Activated T-helper 17 cell treated with anti-CD3 and anti-CD28 coated beads, Interleukin-2, amount 50 U/mL, for 72 hours (primary cell): ENCODE data around the gene NCKAP5. TPM values are rescaled to one million over a fixed set of nuclear protein-coding genes. Genes with fewer than 3 reads are reported as not detected.

Experiments
- ATAC-seq: fragments of 150-1000 bp; cut with Tn5 transposase; replicated peaks from 2 replicates; pipeline ENCODE4 v1.10.0; 2021; ENCODE audit warnings: mild to moderate bottlenecking, moderate library complexity
- H3K27ac Mint-ChIP-seq: one replicate; pipeline ENCODE4 v1.8.0; 2022; ENCODE audit warnings: mixed read lengths
- H3K27me3 Mint-ChIP-seq: one replicate; pipeline ENCODE4 v1.8.0; 2022; ENCODE audit warnings: mixed read lengths
- H3K36me3 Mint-ChIP-seq: one replicate; pipeline ENCODE4 v1.8.0; 2022; ENCODE audit warnings: low read depth, mild to moderate bottlenecking, mixed read lengths
- H3K4me1 Mint-ChIP-seq: one replicate; pipeline ENCODE4 v1.8.0; 2022; ENCODE audit warnings: mixed read lengths
- H3K4me3 Mint-ChIP-seq: one replicate; pipeline ENCODE4 v1.8.0; 2022; ENCODE audit warnings: mild to moderate bottlenecking, mixed read lengths
- H3K9me3 Mint-ChIP-seq: one replicate; pipeline ENCODE4 v1.8.0; 2022; ENCODE audit warnings: mixed read lengths
- total RNA-seq, 2 donors: library from RNA; stranded (reverse); gene quantifications; one replicate each; pipeline ENCODE4 v1.2.3, GENCODE V29; 2022

NCKAP5 gene
- total RNA-seq, 2 donors from 2014 or later, result not detected

DNA sequence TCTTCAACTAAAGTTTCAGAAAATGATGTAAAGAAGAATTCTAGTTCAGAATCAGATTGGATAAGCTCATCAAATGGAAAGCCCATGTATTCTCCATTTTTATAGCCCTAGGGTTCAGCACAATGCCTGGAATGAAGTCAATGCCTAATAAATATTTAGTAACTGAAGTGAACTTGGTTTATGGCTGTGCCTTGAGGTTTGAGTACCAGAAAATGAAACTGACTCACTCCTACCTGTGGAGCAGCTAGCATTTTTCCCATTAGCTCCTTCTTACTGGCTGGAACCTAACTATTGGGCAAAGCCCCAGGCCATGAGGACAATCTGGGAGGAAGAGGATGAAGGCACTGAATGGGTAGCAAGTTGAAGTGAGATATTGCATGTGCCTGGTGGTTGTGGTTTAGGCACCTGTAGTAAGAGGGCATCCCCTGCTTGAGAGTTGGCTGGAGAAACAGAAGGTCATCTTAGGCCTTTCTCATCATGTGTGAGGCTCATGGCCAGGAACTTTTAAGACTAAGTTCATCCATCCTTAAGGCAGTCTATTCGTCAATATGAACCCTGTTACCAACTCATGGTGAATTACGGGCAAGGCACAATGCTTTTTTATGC is 813.3 kb downstream of the NCKAP5 start:
- Mint-ChIP-seq H3K9me3 (peaks cover 10% of the 10 kb centered on the region), H3K27ac (no peak overlapping the region), H3K4me1 (no peaks in the 10 kb centered on the region), H3K27me3 (no peaks in the 10 kb centered on the region), H3K4me3 (no peak overlapping the region), H3K36me3 (no peaks in the 10 kb centered on the region)
- ATAC-seq, result no peak

DNA sequence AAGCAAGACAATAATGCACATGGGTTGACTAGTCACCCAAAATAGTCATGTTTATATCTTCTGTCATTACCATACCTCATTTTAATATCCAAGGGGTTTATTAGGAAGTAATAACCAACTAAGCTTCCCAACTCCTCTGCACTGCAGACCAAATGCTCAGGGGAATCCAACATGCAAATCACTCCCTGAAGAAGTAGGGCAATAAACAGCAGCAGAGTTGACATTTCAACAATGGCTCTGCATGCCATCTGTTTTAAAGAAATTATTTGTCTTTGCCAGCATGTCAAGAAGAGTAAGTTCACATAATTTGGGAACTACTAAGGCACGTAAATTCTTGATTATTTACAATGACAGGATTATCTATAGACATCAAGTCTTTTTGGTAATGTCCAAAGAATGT is 813.9 kb downstream of the NCKAP5 start:
- Mint-ChIP-seq H3K4me1 (no peaks in the 10 kb centered on the region), H3K27me3 (no peaks in the 10 kb centered on the region), H3K36me3 (no peaks in the 10 kb centered on the region), H3K4me3 (no peak overlapping the region), H3K27ac (no peak overlapping the region), H3K9me3 (peaks cover 7% of the 10 kb centered on the region)
- no peak for ATAC-seq

DNA sequence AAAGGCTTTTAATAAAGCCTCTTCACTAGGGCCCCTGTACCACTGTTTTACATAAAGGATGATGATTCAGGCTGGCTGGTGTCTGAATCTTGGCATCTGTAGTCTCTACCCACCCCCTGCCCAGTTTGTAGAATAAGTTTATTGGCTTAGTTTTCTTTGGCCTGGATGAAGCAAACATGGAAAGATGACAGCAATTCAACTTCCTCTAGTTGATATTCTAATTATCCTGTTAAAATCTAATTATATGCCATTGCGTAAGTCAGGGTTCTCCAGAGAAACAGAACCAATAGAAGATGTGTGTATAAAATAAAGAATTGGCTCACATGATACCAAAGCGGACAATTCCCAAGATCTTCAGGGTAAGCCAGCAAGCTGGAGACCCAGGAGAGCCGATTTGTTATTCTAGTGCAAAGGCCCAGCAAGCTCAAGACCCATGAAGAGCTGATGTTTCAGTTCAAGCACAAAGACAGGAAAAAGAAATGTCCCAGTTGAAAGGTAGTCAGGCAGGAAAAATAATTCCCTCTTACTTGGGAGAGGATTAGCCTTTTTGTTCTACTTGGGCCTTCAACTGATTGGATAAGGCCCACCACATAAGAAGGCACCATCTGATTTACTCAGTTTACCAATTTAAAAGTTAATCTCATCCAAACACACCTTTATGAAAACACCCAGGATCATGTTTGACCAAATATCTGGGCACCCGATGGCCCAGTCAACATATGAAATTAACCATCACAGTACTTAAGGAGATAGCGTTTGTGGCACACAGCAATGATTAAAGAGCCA is 815.6 kb downstream of the NCKAP5 start:
- no peak overlapping the region for H3K27ac Mint-ChIP-seq

DNA sequence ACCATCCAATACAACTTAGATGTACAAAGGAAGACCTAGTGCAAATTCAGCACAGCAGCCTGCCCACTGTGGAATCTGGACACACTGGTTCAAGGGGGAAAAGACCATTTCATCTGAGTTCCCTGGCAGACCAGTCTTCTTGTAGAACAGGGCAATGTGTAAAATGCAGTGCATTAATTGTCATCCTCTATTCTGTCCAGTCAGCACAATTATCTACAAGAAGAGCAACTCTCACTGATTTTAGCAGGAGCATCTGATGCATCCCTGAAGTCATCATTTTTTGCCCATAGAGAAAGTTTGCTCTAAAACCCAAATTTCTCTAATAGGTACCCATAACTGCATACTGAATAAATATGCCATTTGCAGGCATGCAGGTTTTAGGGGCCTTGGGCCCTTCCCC is 816.4 kb downstream of the NCKAP5 start:
- no peaks in the 10 kb centered on the region for H3K27me3 Mint-ChIP-seq
- ATAC-seq, result no peak
- no peaks in the 10 kb centered on the region for H3K36me3 Mint-ChIP-seq
- no peaks in the 10 kb centered on the region for H3K9me3 Mint-ChIP-seq
- no peak overlapping the region for H3K4me3 Mint-ChIP-seq
- no peak overlapping the region for H3K27ac Mint-ChIP-seq
- no peaks in the 10 kb centered on the region for H3K4me1 Mint-ChIP-seq

More for the DNA sequence above, 815.6 kb downstream of the NCKAP5 start:
- no peaks in the 10 kb centered on the region for H3K36me3 Mint-ChIP-seq
- H3K27me3 Mint-ChIP-seq, result no peaks in the 10 kb centered on the region
- ATAC-seq, result no peak
- H3K4me3 Mint-ChIP-seq, result no peak overlapping the region
- H3K9me3 Mint-ChIP-seq, result no peaks in the 10 kb centered on the region
- H3K4me1 Mint-ChIP-seq, result no peaks in the 10 kb centered on the region

DNA sequence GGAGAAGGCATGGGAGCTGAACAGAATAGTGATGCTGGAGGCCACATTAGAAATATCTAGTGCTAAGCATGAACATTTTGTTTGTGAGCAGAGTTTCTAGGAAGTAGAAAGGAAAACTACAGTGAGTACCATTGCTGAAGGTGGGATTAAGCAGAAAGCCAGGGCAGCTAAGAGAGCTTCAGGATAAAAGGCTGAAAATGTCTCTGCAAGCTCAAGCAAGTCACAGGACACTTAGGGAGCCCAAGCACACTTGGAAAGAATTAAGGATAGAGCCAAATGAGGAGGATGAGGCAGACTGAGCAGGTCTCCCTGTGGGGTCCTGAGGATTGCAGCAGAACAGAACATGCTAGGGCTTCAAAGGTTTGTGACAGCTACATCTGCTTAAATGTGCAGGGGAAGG is 817.7 kb downstream of the NCKAP5 start:
- no peak for ATAC-seq
- Mint-ChIP-seq H3K4me1 (no peaks in the 10 kb centered on the region), H3K4me3 (no peak overlapping the region), H3K27ac (no peak overlapping the region), H3K27me3 (no peaks in the 10 kb centered on the region), H3K9me3 (no peaks in the 10 kb centered on the region), H3K36me3 (no peaks in the 10 kb centered on the region)

DNA sequence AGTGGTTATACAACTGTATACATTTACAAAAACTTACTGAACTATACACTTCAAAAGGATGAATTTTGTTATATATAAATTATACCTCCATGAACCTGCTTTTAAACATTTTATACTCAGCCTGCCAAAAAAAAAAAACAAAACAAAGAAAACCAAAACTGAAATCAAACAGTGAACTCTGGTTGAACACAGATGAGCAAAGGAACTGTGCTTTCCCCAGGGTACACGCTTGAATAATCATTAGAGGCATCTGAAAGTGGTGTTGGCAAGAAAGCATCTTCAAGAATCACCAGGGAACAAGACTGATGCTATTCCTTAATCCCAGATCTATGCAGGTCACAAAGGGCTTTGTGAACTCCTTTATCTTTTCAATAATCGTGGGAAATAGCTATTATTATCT is 821.2 kb downstream of the NCKAP5 start:
- Mint-ChIP-seq H3K9me3 (peaks cover under 1% of the 10 kb centered on the region), H3K4me3 (no peak overlapping the region), H3K27me3 (no peaks in the 10 kb centered on the region), H3K27ac (no peak overlapping the region), H3K4me1 (no peaks in the 10 kb centered on the region), H3K36me3 (no peaks in the 10 kb centered on the region)
- ATAC-seq, result no peak

DNA sequence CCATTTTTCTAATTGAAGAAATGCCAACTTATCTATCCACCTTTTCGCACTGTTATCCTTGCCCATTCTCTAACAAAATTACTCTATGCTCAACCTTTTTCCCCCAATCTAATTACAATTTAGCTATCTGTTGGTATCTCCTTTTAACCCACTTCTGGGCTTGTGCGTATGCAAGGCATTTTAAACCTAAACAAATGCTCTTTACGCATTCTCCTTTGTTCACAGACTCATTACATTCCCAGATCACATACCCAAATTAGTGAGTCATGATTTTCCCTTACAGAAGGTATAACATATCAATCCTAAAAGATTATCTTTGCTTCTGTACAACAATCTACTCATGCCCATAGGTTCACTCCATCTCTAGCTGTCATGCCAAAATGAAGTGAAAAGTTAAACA is 826.5 kb downstream of the NCKAP5 start:
- Mint-ChIP-seq H3K4me3 (no peak overlapping the region), H3K9me3 (peaks cover 5% of the 10 kb centered on the region), H3K27ac (no peak overlapping the region), H3K36me3 (no peaks in the 10 kb centered on the region), H3K27me3 (no peaks in the 10 kb centered on the region), H3K4me1 (no peaks in the 10 kb centered on the region)
- no peak for ATAC-seq

DNA sequence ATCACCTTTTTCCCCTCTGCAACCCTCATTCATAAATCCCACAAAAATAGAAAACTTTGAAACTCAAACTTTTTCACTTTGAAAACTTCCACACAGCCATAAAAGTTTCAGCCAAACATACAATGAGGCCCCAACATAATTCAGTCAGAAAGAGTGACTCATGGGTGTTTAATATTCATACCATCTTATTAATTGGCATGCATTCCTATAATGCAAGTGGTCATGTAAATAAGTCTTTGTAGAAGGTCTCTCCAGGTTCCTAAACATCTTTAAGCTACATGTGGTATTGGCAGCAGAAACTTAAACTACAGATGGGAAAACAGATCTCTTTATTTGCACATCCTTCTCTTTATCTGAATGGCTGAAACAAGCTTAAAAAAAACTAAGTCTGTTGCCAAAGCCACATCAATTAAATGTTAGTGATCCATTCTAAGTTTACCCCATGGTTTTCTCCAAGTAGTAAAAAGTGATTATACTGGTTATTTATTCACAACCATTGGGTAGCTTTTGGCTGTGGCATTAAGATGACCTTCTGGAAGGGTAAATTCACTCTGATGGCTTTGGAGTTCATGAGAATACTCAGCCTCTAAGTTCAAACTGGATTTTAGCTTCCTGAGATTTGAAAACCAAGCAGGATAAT is 828.1 kb downstream of the NCKAP5 start:
- no peaks in the 10 kb centered on the region for H3K4me1 Mint-ChIP-seq

DNA sequence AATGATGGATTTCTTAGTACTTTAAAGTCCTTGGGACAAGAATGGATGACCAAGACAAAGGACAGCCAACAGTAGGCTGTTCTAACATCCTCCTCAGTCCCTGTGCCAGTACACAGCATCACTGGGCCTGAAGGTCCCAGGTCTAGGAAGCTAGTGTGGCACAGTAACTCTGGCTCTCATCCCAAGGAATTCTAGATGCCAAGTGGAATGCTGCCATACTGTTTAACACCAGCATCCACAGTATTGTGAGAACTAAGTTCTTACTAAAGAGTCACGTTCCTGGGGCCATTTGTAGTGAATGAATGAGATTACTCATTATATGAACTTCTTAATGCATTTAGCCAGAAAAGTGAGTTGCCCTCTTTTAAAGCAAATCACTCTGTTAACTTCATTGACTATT is 830.0 kb downstream of the NCKAP5 start:
- H3K36me3 Mint-ChIP-seq, result no peaks in the 10 kb centered on the region
- H3K27ac Mint-ChIP-seq, result no peak overlapping the region
- no peak for ATAC-seq
- peaks cover 12% of the 10 kb centered on the region for H3K9me3 Mint-ChIP-seq
- no peak overlapping the region for H3K4me3 Mint-ChIP-seq
- no peaks in the 10 kb centered on the region for H3K27me3 Mint-ChIP-seq
- H3K4me1 Mint-ChIP-seq, result no peaks in the 10 kb centered on the region

More for the DNA sequence above, 828.1 kb downstream of the NCKAP5 start:
- Mint-ChIP-seq H3K9me3 (peaks cover 11% of the 10 kb centered on the region), H3K36me3 (no peaks in the 10 kb centered on the region), H3K4me3 (no peak overlapping the region), H3K27ac (no peak overlapping the region), H3K27me3 (no peaks in the 10 kb centered on the region)
- no peak for ATAC-seq

DNA sequence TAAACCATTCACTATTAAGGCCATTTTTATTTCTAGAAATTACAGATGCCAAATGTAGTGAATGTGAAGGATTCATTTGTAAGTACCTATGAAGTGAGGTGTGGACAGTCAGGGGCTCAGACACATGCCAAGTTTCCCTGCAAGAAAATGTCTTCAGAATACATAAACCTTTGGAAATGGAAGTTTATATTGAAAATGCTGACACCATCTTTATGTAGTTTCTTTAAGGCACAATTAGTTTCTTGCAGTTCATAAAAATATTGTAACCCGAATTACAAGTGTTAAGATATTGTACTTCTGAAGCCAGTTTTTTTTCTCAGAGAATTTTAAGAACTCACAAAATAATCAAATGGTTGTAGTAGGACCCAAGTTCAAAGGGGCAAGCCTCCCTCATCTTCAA is 832.2 kb downstream of the NCKAP5 start:
- Mint-ChIP-seq H3K36me3 (no peaks in the 10 kb centered on the region), H3K27me3 (no peaks in the 10 kb centered on the region), H3K4me1 (no peaks in the 10 kb centered on the region), H3K9me3 (peaks cover 13% of the 10 kb centered on the region), H3K27ac (no peak overlapping the region), H3K4me3 (no peak overlapping the region)
- ATAC-seq, result no peak

DNA sequence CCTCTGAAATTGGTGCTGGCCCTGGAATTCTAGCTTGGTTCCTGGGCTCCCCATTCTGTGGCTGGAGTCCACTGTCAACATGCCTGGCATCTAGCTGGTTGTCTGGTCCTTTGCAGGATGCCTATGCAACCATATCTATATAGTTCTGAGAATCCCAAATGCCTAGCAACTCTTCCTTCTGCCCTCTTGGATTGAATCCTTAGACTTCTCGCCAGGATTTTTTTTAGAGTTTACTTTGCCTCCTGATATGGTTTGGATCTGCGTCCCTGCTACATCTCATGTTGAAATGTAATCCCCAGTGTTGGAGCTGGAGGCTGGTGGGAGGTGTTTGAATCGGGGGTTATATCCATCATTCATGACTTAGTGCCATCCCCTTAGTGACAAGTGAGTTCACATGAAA is 833.3 kb downstream of the NCKAP5 start:
- H3K27me3 Mint-ChIP-seq, result no peaks in the 10 kb centered on the region
- H3K4me3 Mint-ChIP-seq, result no peak overlapping the region
- H3K9me3 Mint-ChIP-seq, result peaks cover 13% of the 10 kb centered on the region
- H3K27ac Mint-ChIP-seq, result no peak overlapping the region
- H3K36me3 Mint-ChIP-seq, result no peaks in the 10 kb centered on the region
- H3K4me1 Mint-ChIP-seq, result no peaks in the 10 kb centered on the region
- ATAC-seq, result no peak

DNA sequence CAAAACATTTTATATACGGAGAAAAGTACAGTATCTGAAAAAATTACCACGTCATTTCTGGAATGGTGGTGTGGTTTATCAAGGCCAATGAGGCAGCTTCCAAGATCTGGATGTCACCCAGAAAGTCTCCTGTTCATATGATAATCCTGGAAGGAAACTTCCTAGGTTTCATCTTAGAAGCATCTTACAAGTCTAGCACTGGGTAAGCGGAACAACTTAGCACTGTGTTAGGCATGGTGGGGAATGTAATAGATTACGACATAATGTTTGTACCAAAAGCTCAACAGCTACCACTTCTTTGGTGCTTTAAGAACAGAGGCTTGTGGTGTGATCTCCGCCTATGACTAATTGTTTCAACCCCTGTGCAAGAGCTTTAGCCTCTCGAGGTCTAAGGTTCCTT is 835.2 kb downstream of the NCKAP5 start:
- H3K27me3 Mint-ChIP-seq, result no peaks in the 10 kb centered on the region
- peaks cover 13% of the 10 kb centered on the region for H3K9me3 Mint-ChIP-seq
- no peak overlapping the region for H3K4me3 Mint-ChIP-seq

DNA sequence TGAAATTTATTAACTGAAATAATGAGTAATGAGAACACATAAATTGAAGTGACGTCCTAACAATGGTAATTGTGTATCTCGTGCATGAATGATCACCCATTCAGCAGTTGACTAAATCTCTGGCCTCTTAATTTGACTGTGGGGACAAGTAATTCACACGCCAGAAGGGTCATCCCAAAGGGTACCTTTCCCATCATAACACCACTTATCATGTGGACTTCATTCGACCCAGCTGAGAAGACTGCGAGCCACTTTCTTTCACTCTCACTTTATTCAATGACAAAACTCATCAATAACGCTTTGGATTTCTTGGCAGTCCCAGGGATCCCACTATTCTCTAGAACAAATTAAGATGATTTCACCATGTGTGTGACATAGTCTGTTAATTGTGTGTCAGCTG is 835.6 kb downstream of the NCKAP5 start:
- Mint-ChIP-seq H3K27me3 (no peaks in the 10 kb centered on the region), H3K9me3 (peaks cover 13% of the 10 kb centered on the region), H3K27ac (no peak overlapping the region), H3K36me3 (no peaks in the 10 kb centered on the region), H3K4me1 (no peaks in the 10 kb centered on the region), H3K4me3 (no peak overlapping the region)
- no peak for ATAC-seq

More for the DNA sequence above, 835.2 kb downstream of the NCKAP5 start:
- no peak for ATAC-seq
- Mint-ChIP-seq H3K36me3 (no peaks in the 10 kb centered on the region), H3K27ac (no peak overlapping the region), H3K4me1 (no peaks in the 10 kb centered on the region)

DNA sequence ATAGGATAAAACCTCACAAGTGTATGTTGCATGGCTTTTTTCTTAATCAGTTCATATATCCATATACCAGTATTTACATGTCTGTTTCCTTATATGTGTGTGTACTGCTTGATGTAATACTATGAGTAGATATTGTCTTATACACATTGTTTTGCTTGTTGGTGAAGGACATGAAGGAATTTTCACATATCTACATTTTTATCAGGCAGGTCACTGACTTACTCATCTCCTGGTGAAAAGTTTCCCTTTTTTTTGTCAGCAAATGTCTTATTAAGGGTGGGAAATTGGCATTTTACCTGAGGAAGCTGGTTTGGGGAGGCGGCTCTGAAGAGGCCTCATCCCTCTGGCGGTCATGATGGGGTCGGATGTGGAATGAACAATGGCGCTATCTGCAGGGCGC is 836.8 kb downstream of the NCKAP5 start:
- H3K4me1 Mint-ChIP-seq, result no peaks in the 10 kb centered on the region
- no peak overlapping the region for H3K4me3 Mint-ChIP-seq
- H3K9me3 Mint-ChIP-seq, result peaks cover 13% of the 10 kb centered on the region
- no peaks in the 10 kb centered on the region for H3K36me3 Mint-ChIP-seq
- no peak for ATAC-seq
- no peaks in the 10 kb centered on the region for H3K27me3 Mint-ChIP-seq
- no peak overlapping the region for H3K27ac Mint-ChIP-seq

DNA sequence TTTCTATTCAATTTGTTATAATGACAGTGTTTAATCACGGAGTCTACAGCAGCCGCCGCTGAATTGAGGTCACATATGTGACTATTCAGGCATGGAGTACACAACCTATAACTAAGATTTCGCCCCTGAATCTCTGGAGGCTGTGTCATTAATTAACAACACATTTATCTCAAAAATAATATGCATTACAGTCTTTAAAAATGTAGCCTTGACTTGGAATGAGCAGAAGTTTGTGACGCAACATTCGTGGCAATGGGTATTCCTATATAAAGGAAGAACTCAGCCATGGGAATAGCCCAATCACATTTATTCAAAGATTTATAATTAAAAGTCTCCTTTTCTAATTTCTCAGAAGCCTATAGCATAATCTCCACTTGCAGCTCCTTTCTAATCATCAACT is 837.7 kb downstream of the NCKAP5 start:
- ATAC-seq, result no peak
- Mint-ChIP-seq H3K27ac (no peak overlapping the region), H3K4me3 (no peak overlapping the region), H3K4me1 (no peaks in the 10 kb centered on the region), H3K27me3 (no peaks in the 10 kb centered on the region), H3K9me3 (peaks cover 11% of the 10 kb centered on the region), H3K36me3 (no peaks in the 10 kb centered on the region)
